Endodermal cell (in vitro differentiated cells): ENCODE data around the gene SND1. TPM values are rescaled to one million over a fixed set of nuclear protein-coding genes. Genes with fewer than 3 reads are reported as not detected.
"Not testable (repeated sequence)": the region's sequence is repeated elsewhere in the genome, so short reads cannot be mapped to it uniquely, and the experiment has no call there.

Source experiments
- DNase-seq: peaks from one replicate; pipeline ENCODE4 v3.0.0-alpha.2; 2017
- H3K27ac ChIP-seq: 2 replicates; pipeline ENCODE4 v1.5.1; 2013; ENCODE audit warnings: mild to moderate bottlenecking, low read depth, low read length, moderate library complexity
- H3K27me3 ChIP-seq: 2 replicates; pipeline ENCODE4 v1.6.1; 2013; ENCODE audit warnings: mild to moderate bottlenecking, low read length, moderate library complexity; ENCODE audit not compliant: insufficient read depth, control insufficient read depth, poor library complexity, severe bottlenecking
- H3K36me3 ChIP-seq: 2 replicates; pipeline ENCODE4 v1.7.0; 2013; ENCODE audit warnings: mild to moderate bottlenecking, low read length, moderate library complexity; ENCODE audit not compliant: control insufficient read depth, insufficient read depth
- H3K4me1 ChIP-seq: one replicate; pipeline ENCODE4 v1.7.0; 2013; ENCODE audit warnings: low read length; ENCODE audit not compliant: control insufficient read depth, insufficient read depth
- H3K4me3 ChIP-seq: 2 replicates; pipeline ENCODE4 v1.5.1; 2013; ENCODE audit warnings: mild to moderate bottlenecking, low read length, moderate library complexity
- H3K9ac ChIP-seq: 2 replicates; pipeline ENCODE4 v1.6.1; 2013; ENCODE audit warnings: mild to moderate bottlenecking, low read length, moderate library complexity; ENCODE audit not compliant: poor library complexity, severe bottlenecking; ENCODE audit errors: extremely low read depth
- H3K9me3 ChIP-seq: 2 replicates; pipeline ENCODE4 v1.6.1; 2013; ENCODE audit warnings: mild to moderate bottlenecking, low read length, moderate library complexity; ENCODE audit not compliant: control insufficient read depth
- H3K27ac Mint-ChIP-seq: 2 replicates; pipeline ENCODE4 v1.8.0; 2020; ENCODE audit warnings: mixed read lengths
- H3K27me3 Mint-ChIP-seq: 2 replicates; pipeline ENCODE4 v1.8.0; 2021; ENCODE audit warnings: mild to moderate bottlenecking, mixed read lengths; ENCODE audit not compliant: insufficient read depth
- H3K36me3 Mint-ChIP-seq: 2 replicates; pipeline ENCODE4 v1.8.0; 2020; ENCODE audit warnings: low read depth, mixed read lengths
- H3K4me1 Mint-ChIP-seq: 2 replicates; pipeline ENCODE4 v1.8.0; 2020; ENCODE audit warnings: mixed read lengths
- H3K4me3 Mint-ChIP-seq: 2 replicates; pipeline ENCODE4 v1.8.0; 2020; ENCODE audit warnings: mild to moderate bottlenecking, moderate library complexity, mixed read lengths
- H3K9me3 Mint-ChIP-seq: 2 replicates; pipeline ENCODE4 v1.8.0; 2020; ENCODE audit warnings: mild to moderate bottlenecking, mixed read lengths
- CTCF ChIP-seq: fragments of 200-600 bp; sonication (generic); conservative IDR thresholded peaks from 2 replicates; pipeline ENCODE4 v1.5.0; 2021; ENCODE audit warnings: antibody characterized with exemption, mild to moderate bottlenecking
- WGBS, 2 experiments: methylation state at CpG; one replicate each; pipeline versions ENCODE4 v1.1.5 to v1.1.7; 2013; ENCODE audit warnings: missing lambda C conversion rate in 2 of 2, mixed read lengths in 1 of 2; ENCODE audit not compliant: insufficient coverage in 1 of 2, insufficient read length in 1 of 2; 5-methylcytosine and 5-hydroxymethylcytosine counted together
- total RNA-seq, 2 donors: library from RNA; stranded (reverse); fragmentation: NEBNext Ultra II Directional in 1 of 2; extraction: Animal tissue kit (Norgen Biotek cat#: 25700) in 1 of 2; gene quantifications; 2 replicates in 1 of 2; 3 replicates in 1 of 2; pipeline ENCODE4 v1.2.1, GENCODE V29; 2021

The SND1 gene
- total RNA-seq, 2 donors from 2014 or later, result 240 to 267 TPM

- no peak for DNase-seq
- 82 to 91% methylated on average over 3 to 4 of the region's 4 CpGs for WGBS, 2 experiments
- Histone ChIP-seq H3K4me3 (no peak overlapping the region), H3K27ac (no peak overlapping the region), H3K9ac (no peak overlapping the region), H3K4me1 (no peaks in the 10 kb centered on the region), H3K9me3 (no peaks in the 10 kb centered on the region), H3K27me3 (no peaks in the 10 kb centered on the region), H3K36me3 (peaks cover 55% of the 10 kb centered on the region)
- H3K9me3 Mint-ChIP-seq, result peaks cover 3% of the 10 kb centered on the region
- peaks cover 39% of the 10 kb centered on the region for H3K36me3 Mint-ChIP-seq
- H3K27ac Mint-ChIP-seq, result no peak overlapping the region
- H3K4me3 Mint-ChIP-seq, result no peak overlapping the region
- peaks cover 22% of the 10 kb centered on the region for H3K4me1 Mint-ChIP-seq
- TF ChIP-seq CTCF, result no peak
- no peaks in the 10 kb centered on the region for H3K27me3 Mint-ChIP-seq
Observed at GRCh38 chr7:127671341-127671740, 19.3 kb downstream of the SND1 start.

GRCh38 chr7:127673902-127674301, 21.9 kb downstream of the SND1 start:
- H3K27me3 ChIP-seq, result no peaks in the 10 kb centered on the region
- Mint-ChIP-seq H3K27me3 (no peaks in the 10 kb centered on the region), H3K4me3 (no peak overlapping the region), H3K36me3 (peaks cover 55% of the 10 kb centered on the region), H3K4me1 (peaks cover 7% of the 10 kb centered on the region), H3K27ac (peak overlapping the region; percentile 10), H3K9me3 (peaks cover 6% of the 10 kb centered on the region)
- H3K27ac ChIP-seq, result no peak overlapping the region
- peaks cover 67% of the 10 kb centered on the region for H3K36me3 ChIP-seq
- H3K4me1 ChIP-seq, result no peaks in the 10 kb centered on the region
- no peak overlapping the region for H3K9ac ChIP-seq
- no peak overlapping the region for H3K4me3 ChIP-seq
- peaks cover 11% of the 10 kb centered on the region for H3K9me3 ChIP-seq
- no peak for TF ChIP-seq CTCF
- peak; percentile 49 for DNase-seq
- 78 to 85% methylated on average over 1 to 3 of the region's 3 CpGs for WGBS, 2 experiments

- peaks cover 16% of the 10 kb centered on the region for H3K9me3 ChIP-seq
- Mint-ChIP-seq H3K36me3 (peaks cover 57% of the 10 kb centered on the region), H3K27ac (peak overlapping the region; percentile 55), H3K27me3 (no peaks in the 10 kb centered on the region), H3K4me1 (peaks cover 7% of the 10 kb centered on the region), H3K9me3 (peaks cover 9% of the 10 kb centered on the region), H3K4me3 (no peak overlapping the region)
- no peaks in the 10 kb centered on the region for H3K4me1 ChIP-seq
- WGBS, 2 experiments, result 95% methylated on average over 1 of the region's 1 CpG; no CpG with 5 or more reads in 1 of the 2 experiments
- TF ChIP-seq CTCF, result no peak
- no peak overlapping the region for H3K9ac ChIP-seq
- H3K27ac ChIP-seq, result no peak overlapping the region
- no peaks in the 10 kb centered on the region for H3K27me3 ChIP-seq
- peaks cover 67% of the 10 kb centered on the region for H3K36me3 ChIP-seq
- H3K4me3 ChIP-seq, result no peak overlapping the region
- no peak for DNase-seq
Observed at GRCh38 chr7:127674361-127674760, 22.4 kb downstream of the SND1 start.

- not testable (repeated sequence) for H3K4me3 Mint-ChIP-seq, H3K27me3 ChIP-seq, H3K4me1 ChIP-seq, H3K4me1 Mint-ChIP-seq, H3K27ac Mint-ChIP-seq, H3K27ac ChIP-seq, H3K4me3 ChIP-seq, H3K9ac ChIP-seq, H3K27me3 Mint-ChIP-seq, DNase-seq
- peaks cover 15% of the 10 kb centered on the region for H3K9me3 Mint-ChIP-seq
- 93 to 96% methylated on average over 2 to 4 of the region's 4 CpGs for WGBS, 2 experiments
- Histone ChIP-seq H3K9me3 (peaks cover 21% of the 10 kb centered on the region), H3K36me3 (peaks cover 68% of the 10 kb centered on the region)
- H3K36me3 Mint-ChIP-seq, result peaks cover 59% of the 10 kb centered on the region
Observed at GRCh38 chr7:127674923-127675322, 22.9 kb downstream of the SND1 start.
